OCI-LY3 (cell line): ENCODE results near the gene RTN4R.

ENCODE experiments used
- H2AFZ ChIP-seq: fragments of 200-600, 300-600 bp; shearing (Covaris generic); 2 replicates; pipeline ENCODE4 v1.6.0; 2014; ENCODE audit warnings: antibody characterized with exemption, low read depth, low read length
- H3K27ac ChIP-seq: fragments of 200-600, 300-600 bp; sonication (generic); 2 replicates; pipeline ENCODE4 v1.5.1; 2014; ENCODE audit warnings: mild to moderate bottlenecking, low read length, moderate library complexity, mixed read lengths
- H3K27me3 ChIP-seq: fragments of 200-600, 300-600 bp; sonication (generic); 2 replicates; pipeline ENCODE4 v1.6.1; 2014; ENCODE audit warnings: low read depth, low read length, mixed read lengths
- H3K36me3 ChIP-seq: fragments of 200-600, 300-600 bp; sonication (generic); replicated peaks from 2 replicates; pipeline ENCODE3; 2014; ENCODE audit warnings: low read depth, low read length, mixed read lengths
- H3K4me1 ChIP-seq: fragments of 300-600, 200-600 bp; sonication (generic); 2 replicates; pipeline ENCODE4 v1.6.1; 2014; ENCODE audit warnings: low read length, mixed read lengths
- H3K4me2 ChIP-seq: fragments of 200-600, 300-600 bp; sonication (generic); 2 replicates; pipeline ENCODE4 v1.6.1; 2014; ENCODE audit warnings: low read length, mixed read lengths
- H3K4me3 ChIP-seq: fragments of 300-600, 200-600 bp; sonication (generic); 2 replicates; pipeline ENCODE4 v1.5.1; 2014; ENCODE audit warnings: antibody characterized with exemption, mild to moderate bottlenecking, low read length, moderate library complexity
- H3K79me2 ChIP-seq: fragments of 300-600, 200-600 bp; shearing (Covaris generic); 2 replicates; pipeline ENCODE4 v1.6.1; 2014; ENCODE audit warnings: mild to moderate bottlenecking, low read length, mixed read lengths
- H3K9ac ChIP-seq: fragments of 300-600, 200-600 bp; shearing (Covaris generic); 2 replicates; pipeline ENCODE4 v1.6.0; 2014; ENCODE audit warnings: mild to moderate bottlenecking, low read length, moderate library complexity
- H3K9me3 ChIP-seq: fragments of 200-600, 300-600 bp; shearing (Covaris generic); 2 replicates; pipeline ENCODE4 v1.6.1; 2014; ENCODE audit warnings: low read length, mixed read lengths; ENCODE audit not compliant: insufficient read depth
- H4K20me1 ChIP-seq: fragments of 200-600, 300-600 bp; sonication (generic); 2 replicates; pipeline ENCODE4 v1.6.1; 2016; ENCODE audit warnings: low read length, mixed read lengths; ENCODE audit not compliant: insufficient read depth
- CTCF ChIP-seq: fragments of 200-600, 300-600 bp; sonication (generic); IDR thresholded peaks from 2 replicates; pipeline ENCODE4 v1.5.1; 2014; ENCODE audit warnings: antibody characterized with exemption, low read length, low read depth
- EZH2phosphoT487 ChIP-seq: fragments of 200-600 bp; shearing (Covaris generic); IDR thresholded peaks from 2 replicates; pipeline ENCODE4 v1.6.1; 2018; ENCODE audit warnings: antibody characterized with exemption, mixed run types, low read depth

Gene RTN4R

GRCh38 chr22:20239676-20240446 lies 28.3 kb downstream of the RTN4R start:
- Histone ChIP-seq H3K4me1 (peaks cover 5% of the 10 kb centered on the region; the same call in 1 of the 2 replicates), H3K79me2 (no peaks in the 10 kb centered on the region), H3K27me3 (no peaks in the 10 kb centered on the region), H3K27ac (no peak overlapping the region), H3K9ac (no peak overlapping the region), H4K20me1 (no peaks in the 10 kb centered on the region), H2AFZ (no peak overlapping the region), H3K9me3 (no peaks in the 10 kb centered on the region), H3K36me3 (no peaks in the 10 kb centered on the region), H3K4me2 (no peak overlapping the region), H3K4me3 (no peak overlapping the region)
- no peak for TF ChIP-seq EZH2phosphoT487
- TF ChIP-seq CTCF = no peak

- H3K27me3 ChIP-seq = no peaks in the 10 kb centered on the region
- H3K27ac ChIP-seq = no peak overlapping the region
- no peaks in the 10 kb centered on the region for H4K20me1 ChIP-seq
- no peak for TF ChIP-seq EZH2phosphoT487
- TF ChIP-seq CTCF = no peak
- H3K9ac ChIP-seq = no peak overlapping the region
- H3K4me2 ChIP-seq = peak overlapping the region; percentile 16
- H3K9me3 ChIP-seq = no peaks in the 10 kb centered on the region
- H3K4me1 ChIP-seq = no peaks in the 10 kb centered on the region
- no peaks in the 10 kb centered on the region for H3K36me3 ChIP-seq
- no peak overlapping the region for H3K4me3 ChIP-seq
- peak overlapping the region; percentile 33; the same call in 1 of the 2 replicates for H2AFZ ChIP-seq
- H3K79me2 ChIP-seq = no peaks in the 10 kb centered on the region
Measured at GRCh38 chr22:20238901-20239675, 29.0 kb downstream of the RTN4R start.

- Histone ChIP-seq H3K27ac (no peak overlapping the region), H3K9me3 (no peaks in the 10 kb centered on the region), H3K36me3 (no peaks in the 10 kb centered on the region), H4K20me1 (no peaks in the 10 kb centered on the region), H3K79me2 (no peaks in the 10 kb centered on the region), H3K9ac (no peak overlapping the region), H3K4me2 (peak overlapping the region; percentile 16; the same call in 1 of the 2 replicates), H2AFZ (peak overlapping the region; percentile 33; the same call in 1 of the 2 replicates), H3K4me1 (no peaks in the 10 kb centered on the region), H3K4me3 (no peak overlapping the region), H3K27me3 (no peaks in the 10 kb centered on the region)
- TF ChIP-seq CTCF (peak; percentile 82), EZH2phosphoT487 (no peak)
Measured at GRCh38 chr22:20238536-20238900, 29.6 kb downstream of the RTN4R start.
